GM12878 (cell line): ENCODE results near the gene SMOC2. TPM values are rescaled to one million over a fixed set of nuclear protein-coding genes. Genes with fewer than 3 reads are reported as not detected.

ENCODE experiments used
- ATAC-seq: fragments of 200-7000 bp; cut with Tn5 transposase; 3 replicates; pipeline ENCODE4 v1.9.1; 2020; ENCODE audit warnings: mild to moderate bottlenecking, moderate library complexity
- BruUV-seq: library from RNA; stranded (reverse); fragments of 400-500 nt; replicated peaks from 2 replicates; lab custom pipeline; 2021; lab: Mats Ljungman, UMichigan
- CTCF ChIA-PET: fragments of 300-600 bp; sonication (Branson Sonifier 250); formaldehyde crosslinking; extraction: SDS; loops from one replicate; lab custom pipeline; 2021; ENCODE audit warnings: inconsistent platforms; lab: Yijun Ruan, JAX
- POLR2A ChIA-PET: fragments of 350-600 bp; formaldehyde crosslinking; extraction: SDS; loops from one replicate; lab custom pipeline; 2021; ENCODE audit warnings: inconsistent platforms; lab: Charles Lee
- RAD21 ChIA-PET: fragments of 300-600 bp; sonication (Branson Sonifier 250); formaldehyde crosslinking; loops from one replicate; lab custom pipeline; 2023; ENCODE audit warnings: antibody characterized with exemption; ENCODE audit not compliant: unreplicated experiment; lab: Charles Lee
- SMC1A ChIA-PET: fragments of 300-600 bp; sonication (Branson Sonifier 250); formaldehyde crosslinking; loops from one replicate; lab custom pipeline; 2023; ENCODE audit not compliant: unreplicated experiment, uncharacterized antibody; lab: Charles Lee
- DNase-seq: peaks from one replicate; pipeline ENCODE4 v3.0.0-alpha.2; 2011; ENCODE audit warnings: low read depth, low spot score
- FAIRE-seq: peaks from 3 replicates; lab custom pipeline; 2011; peaks lifted over from hg19 to GRCh38; lab: Jason Lieb, UNC
- H2AFZ ChIP-seq: 2 replicates; pipeline ENCODE4 v1.6.0; 2011; ENCODE audit warnings: low read depth, low read length, control low read depth; ENCODE audit not compliant: control insufficient read depth
- H3K27ac ChIP-seq: 2 replicates; pipeline ENCODE4 v1.5.1; 2011; ENCODE audit warnings: control low read depth; ENCODE audit not compliant: control insufficient read depth, insufficient read depth
- H3K27me3 ChIP-seq, 2 experiments: replicated peaks in 1 of 2; 2 replicates each; pipeline versions ENCODE4 v1.6.0 to v1.6.1; 2011; ENCODE audit warnings: low read length in 1 of 2; ENCODE audit not compliant: control insufficient read depth in 2 of 2, insufficient read depth in 2 of 2
- H3K36me3 ChIP-seq, 2 experiments: 2 replicates each; pipeline ENCODE4 v1.5.1; 2011; ENCODE audit warnings: low read length in 1 of 2; ENCODE audit not compliant: control insufficient read depth in 2 of 2, insufficient read depth in 2 of 2
- H3K4me1 ChIP-seq: 2 replicates; pipeline ENCODE4 v1.6.1; 2011; ENCODE audit warnings: mild to moderate bottlenecking, low read length, moderate library complexity, mixed read lengths; ENCODE audit not compliant: control insufficient read depth, insufficient read depth
- H3K4me2 ChIP-seq: 2 replicates; pipeline ENCODE4 v1.6.0; 2011; ENCODE audit warnings: control low read depth; ENCODE audit not compliant: control insufficient read depth, insufficient read depth
- H3K4me3 ChIP-seq: fragments of 200-600 bp; sonication (generic); 2 replicates; pipeline ENCODE4 v1.5.1; 2016
- H3K79me2 ChIP-seq: 2 replicates; pipeline ENCODE4 v1.6.0; 2011; ENCODE audit warnings: low read length; ENCODE audit not compliant: control insufficient read depth, insufficient read depth
- H3K9ac ChIP-seq: 2 replicates; pipeline ENCODE4 v1.8.0; 2011; ENCODE audit warnings: low read length, control low read depth, mixed read lengths; ENCODE audit not compliant: control insufficient read depth, insufficient read depth
- H3K9me3 ChIP-seq: replicated peaks from 3 replicates; pipeline ENCODE4 v1.5.1; 2011; ENCODE audit warnings: mild to moderate bottlenecking, low read length; ENCODE audit not compliant: control insufficient read depth, insufficient read depth
- H4K20me1 ChIP-seq: 2 replicates; pipeline ENCODE4 v1.6.0; 2011; ENCODE audit not compliant: control insufficient read depth, insufficient read depth
- GABPA ChIP-seq: IDR thresholded peaks from 2 replicates; pipeline ENCODE4 v1.6.1; 2014; ENCODE audit warnings: antibody characterized with exemption, low read depth, mild to moderate bottlenecking, inconsistent platforms
- JUNB ChIP-seq: IDR thresholded peaks from 2 replicates; pipeline ENCODE4 v1.6.1; 2016; ENCODE audit warnings: antibody characterized with exemption, mild to moderate bottlenecking
- KLF5 ChIP-seq: fragments of 450-650 bp; IDR thresholded peaks from 2 replicates; pipeline ENCODE4 v1.6.1; 2014; ENCODE audit warnings: mild to moderate bottlenecking; ENCODE audit not compliant: partially characterized antibody
- MEF2B ChIP-seq: fragments of 450-650 bp; IDR thresholded peaks from 2 replicates; pipeline ENCODE4 v1.6.1; 2018; ENCODE audit warnings: mild to moderate bottlenecking, moderate library complexity; ENCODE audit not compliant: partially characterized antibody, poor library complexity, severe bottlenecking
- RUNX3 ChIP-seq: IDR thresholded peaks from 2 replicates; pipeline ENCODE4 v1.6.1; 2012; ENCODE audit warnings: low read length, inconsistent platforms
- WRNIP1 ChIP-seq: IDR thresholded peaks from 2 replicates; pipeline ENCODE4 v1.6.1; 2011; ENCODE audit warnings: low read depth, low read length, improper control_type of control experiment, borderline replicate concordance
- WGBS: methylation state at CpG from one replicate; pipeline ENCODE4 v1.1.6; 2016; ENCODE audit warnings: low lambda C conversion rate; ENCODE audit not compliant: insufficient replicate concordance, insufficient coverage; ENCODE audit errors: missing lambda C conversion rate; 5-methylcytosine and 5-hydroxymethylcytosine counted together
- in situ Hi-C: fragments of 300-500 bp; cut with MboI; formaldehyde crosslinking; loops from 9 replicates; pipeline ENCODE4 v1.14.3; 2018; ENCODE audit warnings: mixed read lengths
- intact Hi-C: fragments of 100-400 bp; cut with micrococcal nuclease; formaldehyde crosslinking; loops from one replicate; pipeline ENCODE4 v1.14.2; 2022; ENCODE audit not compliant: unreplicated experiment
- polyA plus RNA-seq, 11 experiments: library from polyadenylated mRNA; depleted of rRNA in 4 of 11; unstranded in 6 of 11; stranded (reverse) in 5 of 11; fragments of >200 nt; fragmentation: Nextera tagmentation in 4 of 11; fragmentation: Illumina TruSeq in 1 of 11; extraction: Ambion mirVana in 4 of 11; extraction: Trizol in 1 of 11; gene quantifications; 1 replicate in 1 of 11; 2 replicates in 10 of 11; pipeline versions ENCODE4 v1.2.1 to v1.2.3, GENCODE V29; 2011 to 2016; ENCODE audit warnings: inconsistent platforms in 2 of 11, missing spikeins in 2 of 11, low read depth in 1 of 11
- total RNA-seq, 4 experiments: library from RNA; depleted of rRNA in 3 of 4; stranded (reverse); fragments of >200 nt in 3 of 4; fragmentation: Illumina TruSeq in 1 of 4; extraction: Trizol in 1 of 4; gene quantifications; 2 replicates each; pipeline versions ENCODE4 v1.2.1 to v1.2.3, GENCODE V29; 2013 to 2021
- TF ChIP-seq, protein P1 (sequence below): IDR thresholded peaks from 2 replicates; pipeline ENCODE4 v1.6.1; 2011; ENCODE audit warnings: low read depth, mild to moderate bottlenecking, low read length, moderate library complexity, borderline replicate concordance; ENCODE audit errors: extremely low read depth
- TF ChIP-seq, protein P2 (sequence below): fragments of 450-650 bp; formaldehyde crosslinking; IDR thresholded peaks from 2 replicates; pipeline ENCODE4 v1.5.0; 2022; ENCODE audit warnings: mild to moderate bottlenecking, missing genetic modification characterization
- TF ChIP-seq, protein P3 (sequence below): fragments of 150-350 bp; IDR thresholded peaks from 2 replicates; pipeline ENCODE4 v1.6.1; 2016; ENCODE audit warnings: low read depth, low read length

Gene SMOC2
- total and polyA plus RNA-seq, 10 of the 15 experiments (the other 5 are each of a cell fraction or from before 2014, with no cell fraction given), result 0.10 to 0.12 TPM; not detected in 8

DNA sequence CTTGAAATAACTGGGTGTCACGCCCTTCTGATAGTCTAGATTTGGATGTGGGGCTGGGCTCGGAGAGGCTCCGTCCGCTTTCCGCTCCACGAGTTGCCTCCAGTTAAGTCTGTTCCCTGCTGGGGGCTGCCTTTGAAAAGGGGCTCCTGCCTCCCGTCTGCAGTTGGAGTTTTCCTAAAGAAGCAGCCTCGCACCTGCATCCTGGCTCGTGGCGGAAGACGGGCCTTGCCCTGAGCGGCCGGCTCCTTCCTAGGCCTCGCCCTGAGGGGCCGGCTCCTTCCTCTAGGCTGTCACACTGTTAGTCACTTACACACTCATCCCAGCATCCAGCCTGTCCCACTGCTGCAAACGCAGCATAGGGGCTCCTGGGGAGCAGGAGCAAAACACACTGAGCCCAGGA is 74.4 kb downstream of the SMOC2 start:
- CTCF ChIA-PET, result no interaction called here
- Histone ChIP-seq H3K4me1 (no peaks in the 10 kb centered on the region), H3K27ac (no peak overlapping the region), H3K79me2 (no peaks in the 10 kb centered on the region), H3K27me3 (no peaks in the 10 kb centered on the region), H3K9ac (no peak overlapping the region), H4K20me1 (no peaks in the 10 kb centered on the region)
- FAIRE-seq (no peak), DNase-seq (no peak), ATAC-seq (no peak)
- in situ Hi-C loops, result no loop called here
- POLR2A ChIA-PET, result no interaction called here
- WGBS, result 39% methylated on average over 16 of the region's 16 CpGs
- SMC1A ChIA-PET, result no interaction called here
- RAD21 ChIA-PET, result no interaction called here
- TF ChIP-seq, protein P1, sequence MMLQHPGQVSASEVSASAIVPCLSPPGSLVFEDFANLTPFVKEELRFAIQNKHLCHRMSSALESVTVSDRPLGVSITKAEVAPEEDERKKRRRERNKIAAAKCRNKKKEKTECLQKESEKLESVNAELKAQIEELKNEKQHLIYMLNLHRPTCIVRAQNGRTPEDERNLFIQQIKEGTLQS, result no peak
- TF ChIP-seq WRNIP1 (no peak), MEF2B (no peak)
- TF ChIP-seq, all 136 proteins: peak for 0
- Histone ChIP-seq H3K36me3 (no peaks in the 10 kb centered on the region), H3K9me3 (no peaks in the 10 kb centered on the region; the same call in 2 of the 3 replicates), H3K4me3 (no peak overlapping the region), H3K4me2 (no peak overlapping the region), H2AFZ (no peak overlapping the region)
- intact Hi-C loops, result no loop called here
- no TSS peak for BruUV-seq

DNA sequence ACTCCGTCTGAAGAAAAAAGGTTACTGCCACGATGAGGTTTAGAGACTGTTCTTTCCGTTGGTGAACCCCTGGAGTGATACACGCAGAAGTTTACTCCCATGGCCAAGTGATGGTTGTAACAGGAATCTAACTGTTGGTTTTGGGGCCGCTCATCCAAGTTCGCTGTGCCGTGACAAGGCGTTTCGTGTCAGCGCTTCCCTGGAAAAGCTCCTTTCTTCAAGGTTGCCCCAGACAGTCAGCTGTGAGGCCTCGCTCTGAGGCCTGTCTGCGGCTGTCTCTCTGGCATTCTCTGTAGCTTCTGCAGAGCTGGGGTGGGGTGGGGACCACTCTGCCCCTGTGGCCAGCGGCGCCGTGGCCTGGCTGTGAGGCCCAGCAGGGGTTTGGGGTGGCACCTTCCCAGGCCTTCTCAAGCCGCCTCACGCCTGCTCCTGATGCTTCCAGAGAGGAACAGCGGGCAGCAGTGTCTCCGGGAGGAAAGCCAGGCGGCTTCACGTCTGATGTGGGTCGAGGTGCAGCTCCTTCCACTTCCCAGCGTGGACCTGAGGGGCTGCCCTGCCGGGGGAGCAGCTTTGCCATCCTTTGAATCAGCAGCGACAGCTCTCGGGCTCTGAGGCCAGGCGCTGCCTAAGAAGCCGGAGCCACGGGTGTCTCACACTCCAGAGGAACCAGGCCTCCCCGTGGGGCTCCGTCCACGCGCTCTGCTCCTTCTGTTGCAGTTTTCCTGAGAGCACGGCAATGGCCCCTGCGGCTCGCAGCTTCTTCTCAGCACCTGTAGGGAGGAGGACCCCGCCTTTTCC is 76.2 kb downstream of the SMOC2 start:
- ChIA-PET SMC1A (no interaction called here), CTCF (no interaction called here), POLR2A (no interaction called here), RAD21 (no interaction called here)
- 61% methylated on average over 35 of the region's 37 CpGs for WGBS
- Histone ChIP-seq H3K36me3 (no peaks in the 10 kb centered on the region), H3K79me2 (no peaks in the 10 kb centered on the region), H2AFZ (no peak overlapping the region), H3K27ac (no peak overlapping the region), H3K4me3 (no peak overlapping the region), H3K9ac (no peak overlapping the region), H3K9me3 (no peaks in the 10 kb centered on the region; the same call in 2 of the 3 replicates), H3K4me2 (no peak overlapping the region), H3K27me3 (no peaks in the 10 kb centered on the region), H3K4me1 (no peaks in the 10 kb centered on the region), H4K20me1 (no peaks in the 10 kb centered on the region)
- intact Hi-C loops (no loop called here), in situ Hi-C loops (no loop called here)
- no TSS peak for BruUV-seq
- DNase-seq, result no peak
- no peak for FAIRE-seq
- ATAC-seq, result no peak
- TF ChIP-seq GABPA, result no peak
- TF ChIP-seq RUNX3, result no peak
- no peak for TF ChIP-seq JUNB
- TF ChIP-seq, protein P2, sequence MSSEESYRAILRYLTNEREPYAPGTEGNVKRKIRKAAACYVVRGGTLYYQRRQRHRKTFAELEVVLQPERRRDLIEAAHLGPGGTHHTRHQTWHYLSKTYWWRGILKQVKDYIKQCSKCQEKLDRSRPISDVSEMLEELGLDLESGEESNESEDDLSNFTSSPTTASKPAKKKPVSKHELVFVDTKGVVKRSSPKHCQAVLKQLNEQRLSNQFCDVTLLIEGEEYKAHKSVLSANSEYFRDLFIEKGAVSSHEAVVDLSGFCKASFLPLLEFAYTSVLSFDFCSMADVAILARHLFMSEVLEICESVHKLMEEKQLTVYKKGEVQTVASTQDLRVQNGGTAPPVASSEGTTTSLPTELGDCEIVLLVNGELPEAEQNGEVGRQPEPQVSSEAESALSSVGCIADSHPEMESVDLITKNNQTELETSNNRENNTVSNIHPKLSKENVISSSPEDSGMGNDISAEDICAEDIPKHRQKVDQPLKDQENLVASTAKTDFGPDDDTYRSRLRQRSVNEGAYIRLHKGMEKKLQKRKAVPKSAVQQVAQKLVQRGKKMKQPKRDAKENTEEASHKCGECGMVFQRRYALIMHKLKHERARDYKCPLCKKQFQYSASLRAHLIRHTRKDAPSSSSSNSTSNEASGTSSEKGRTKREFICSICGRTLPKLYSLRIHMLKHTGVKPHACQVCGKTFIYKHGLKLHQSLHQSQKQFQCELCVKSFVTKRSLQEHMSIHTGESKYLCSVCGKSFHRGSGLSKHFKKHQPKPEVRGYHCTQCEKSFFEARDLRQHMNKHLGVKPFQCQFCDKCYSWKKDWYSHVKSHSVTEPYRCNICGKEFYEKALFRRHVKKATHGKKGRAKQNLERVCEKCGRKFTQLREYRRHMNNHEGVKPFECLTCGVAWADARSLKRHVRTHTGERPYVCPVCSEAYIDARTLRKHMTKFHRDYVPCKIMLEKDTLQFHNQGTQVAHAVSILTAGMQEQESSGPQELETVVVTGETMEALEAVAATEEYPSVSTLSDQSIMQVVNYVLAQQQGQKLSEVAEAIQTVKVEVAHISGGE (CRISPR knock-in tag), result no peak
- no peak for TF ChIP-seq KLF5
- TF ChIP-seq, protein P3, sequence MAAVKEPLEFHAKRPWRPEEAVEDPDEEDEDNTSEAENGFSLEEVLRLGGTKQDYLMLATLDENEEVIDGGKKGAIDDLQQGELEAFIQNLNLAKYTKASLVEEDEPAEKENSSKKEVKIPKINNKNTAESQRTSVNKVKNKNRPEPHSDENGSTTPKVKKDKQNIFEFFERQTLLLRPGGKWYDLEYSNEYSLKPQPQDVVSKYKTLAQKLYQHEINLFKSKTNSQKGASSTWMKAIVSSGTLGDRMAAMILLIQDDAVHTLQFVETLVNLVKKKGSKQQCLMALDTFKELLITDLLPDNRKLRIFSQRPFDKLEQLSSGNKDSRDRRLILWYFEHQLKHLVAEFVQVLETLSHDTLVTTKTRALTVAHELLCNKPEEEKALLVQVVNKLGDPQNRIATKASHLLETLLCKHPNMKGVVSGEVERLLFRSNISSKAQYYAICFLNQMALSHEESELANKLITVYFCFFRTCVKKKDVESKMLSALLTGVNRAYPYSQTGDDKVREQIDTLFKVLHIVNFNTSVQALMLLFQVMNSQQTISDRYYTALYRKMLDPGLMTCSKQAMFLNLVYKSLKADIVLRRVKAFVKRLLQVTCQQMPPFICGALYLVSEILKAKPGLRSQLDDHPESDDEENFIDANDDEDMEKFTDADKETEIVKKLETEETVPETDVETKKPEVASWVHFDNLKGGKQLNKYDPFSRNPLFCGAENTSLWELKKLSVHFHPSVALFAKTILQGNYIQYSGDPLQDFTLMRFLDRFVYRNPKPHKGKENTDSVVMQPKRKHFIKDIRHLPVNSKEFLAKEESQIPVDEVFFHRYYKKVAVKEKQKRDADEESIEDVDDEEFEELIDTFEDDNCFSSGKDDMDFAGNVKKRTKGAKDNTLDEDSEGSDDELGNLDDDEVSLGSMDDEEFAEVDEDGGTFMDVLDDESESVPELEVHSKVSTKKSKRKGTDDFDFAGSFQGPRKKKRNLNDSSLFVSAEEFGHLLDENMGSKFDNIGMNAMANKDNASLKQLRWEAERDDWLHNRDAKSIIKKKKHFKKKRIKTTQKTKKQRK, result no peak
